NCI-H2227 treated with DMSO at 0.1 percent for 48 hours (cell line): Measurements from ENCODE around the gene PRKCE.

ENCODE experiments used
- DNase-seq: peaks from one replicate; lab custom pipeline; 2025; lab: John Stamatoyannopoulos, UW

The PRKCE gene

GRCh38 chr2:46229134-46230063 is 577.9 kb downstream of the PRKCE start:
- DNase-seq, result no peak

DNA sequence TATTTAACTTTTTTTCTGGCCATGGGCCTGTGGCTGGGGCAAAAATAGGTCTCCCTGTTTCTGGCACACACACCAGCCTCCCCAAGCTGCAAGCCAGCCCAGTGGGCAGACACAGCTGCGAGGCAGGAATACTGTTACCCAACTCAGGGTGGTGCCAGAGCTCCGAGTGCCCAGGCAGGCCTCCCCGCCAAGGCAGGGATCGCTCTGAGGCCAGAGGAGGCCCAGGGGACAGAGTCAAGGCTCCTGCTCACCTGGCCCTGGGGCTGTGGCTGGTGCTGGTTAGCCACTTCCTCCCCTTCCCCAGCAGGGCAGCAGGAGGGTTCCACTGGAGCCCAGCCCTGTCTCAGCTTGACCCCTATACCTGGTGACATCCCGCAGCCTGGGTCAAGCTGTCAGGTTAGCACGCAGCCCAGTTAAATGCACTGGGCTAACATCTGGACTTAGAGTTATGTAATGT is 578.7 kb downstream of the PRKCE start:
- no peak for DNase-seq

GRCh38 chr2:46230677-46231425 is 579.4 kb downstream of the PRKCE start:
- DNase-seq, result no peak

DNA sequence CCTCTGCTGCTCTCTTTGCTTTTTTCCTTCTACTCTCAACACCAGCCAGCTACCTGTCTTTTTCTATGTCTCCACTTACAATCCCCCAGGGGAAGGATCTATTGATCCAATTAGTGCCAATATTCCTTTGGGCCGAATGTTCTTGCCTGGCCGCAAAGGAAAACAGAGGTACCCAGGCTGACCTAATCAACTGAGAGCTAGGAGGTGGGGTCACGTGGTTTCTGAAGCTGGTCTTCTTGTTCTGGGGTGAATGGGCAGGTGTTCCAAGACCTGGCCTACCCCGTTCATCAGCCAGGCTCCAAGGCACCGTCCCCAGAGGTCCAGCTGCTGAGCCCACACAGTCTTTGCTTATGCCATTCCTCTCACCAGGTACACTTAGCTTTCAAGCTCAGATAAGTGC is 580.2 kb downstream of the PRKCE start:
- DNase-seq, result no peak

DNA sequence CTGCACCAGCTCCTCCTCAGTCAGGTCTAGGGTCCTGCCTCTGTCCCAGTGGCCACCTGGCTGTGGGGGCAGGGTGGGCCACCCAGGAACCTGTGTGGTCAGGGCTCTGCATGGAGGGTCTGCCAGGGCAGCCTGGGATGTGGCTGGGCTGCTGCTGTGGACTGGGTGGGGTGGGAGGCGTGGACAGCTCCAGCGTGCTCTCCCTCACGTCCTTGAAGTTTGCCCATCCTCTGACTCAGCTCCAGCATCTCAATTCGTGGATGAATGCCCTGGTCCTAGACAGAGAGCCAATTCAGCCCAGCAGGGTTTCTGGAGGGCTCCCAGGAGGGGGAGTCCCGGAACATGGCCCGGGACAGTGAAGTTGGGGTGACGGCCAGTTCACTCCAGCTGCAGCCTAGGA is 581.4 kb downstream of the PRKCE start:
- no peak for DNase-seq

GRCh38 chr2:46236006-46236875 is 584.8 kb downstream of the PRKCE start:
- no peak for DNase-seq

DNA sequence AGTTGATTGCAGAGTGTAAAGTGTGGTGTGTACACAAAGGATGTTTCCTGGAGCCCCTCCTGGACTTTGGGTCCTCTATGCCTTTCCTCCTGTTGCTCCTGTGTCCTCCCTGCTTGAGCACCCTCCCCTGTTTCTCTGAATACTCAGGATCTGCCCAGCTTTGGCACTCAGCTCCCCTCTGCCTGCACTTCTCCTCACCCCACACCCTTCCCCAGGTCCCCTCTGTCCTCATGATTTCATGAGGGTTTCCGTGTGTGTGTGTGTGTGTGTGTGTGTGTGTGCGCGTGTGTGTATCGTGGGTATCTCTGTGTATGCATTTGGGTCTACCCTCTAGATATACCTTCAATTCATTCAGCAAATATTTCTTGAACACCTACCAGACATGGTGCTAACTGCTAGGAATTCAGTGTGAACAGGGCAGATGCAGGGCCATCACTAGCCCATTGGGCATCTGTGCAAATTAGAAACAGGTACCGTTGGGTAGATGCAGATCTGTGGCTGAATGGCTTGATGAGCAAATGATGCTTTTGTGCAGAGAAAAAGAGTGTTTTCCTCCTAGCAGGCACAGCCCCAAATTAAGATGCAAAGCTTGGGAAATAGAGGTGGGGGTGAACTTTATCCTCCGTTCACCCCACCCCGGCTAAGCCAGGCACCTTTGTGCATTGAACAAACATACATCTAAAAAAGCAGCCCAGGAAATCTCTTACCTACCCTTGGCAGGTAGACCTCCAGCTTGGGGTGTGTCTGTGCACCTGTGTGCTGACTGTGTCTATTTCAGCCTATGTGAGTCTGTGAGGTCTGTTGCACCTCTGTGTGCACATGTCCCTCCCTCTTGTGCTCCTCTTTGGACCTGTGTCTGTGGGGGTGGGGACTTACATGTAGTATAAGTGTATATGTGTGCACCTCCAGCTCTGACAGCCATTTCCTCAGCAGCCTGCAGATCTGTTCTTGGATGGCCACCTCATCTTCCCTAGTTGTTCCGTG is 585.7 kb downstream of the PRKCE start:
- DNase-seq, result no peak
